GM12873 (cell line): ENCODE data around the gene AGMO.

Experiments
- TF ChIP-seq, protein P1 (sequence below): IDR thresholded peaks from 2 replicates; pipeline ENCODE4 v1.5.1; 2012; ENCODE audit warnings: low read depth, mild to moderate bottlenecking, moderate library complexity, low read length, control low read depth; ENCODE audit not compliant: insufficient read depth; ENCODE audit errors: missing control alignments

AGMO gene

DNA sequence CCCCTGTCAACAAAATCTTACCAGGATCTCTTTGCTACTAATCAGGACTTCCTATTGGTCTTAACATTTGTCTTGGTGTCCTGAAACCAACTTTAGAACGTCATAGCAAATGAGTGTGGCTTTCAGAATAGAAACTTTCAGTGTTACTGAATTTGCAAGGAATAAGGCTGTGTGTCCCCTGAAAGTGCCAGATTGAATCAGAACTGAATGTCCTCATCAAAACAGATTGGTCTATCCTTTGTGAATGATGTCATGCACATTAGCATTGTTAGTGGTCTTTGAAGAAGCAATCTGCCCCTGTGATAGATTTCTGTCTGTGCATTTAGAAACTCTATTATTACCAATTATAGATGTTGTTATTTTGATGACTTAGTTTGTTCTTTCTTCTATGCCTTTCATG lies 119.9 kb downstream of the AGMO start:
- TF ChIP-seq, protein P1, sequence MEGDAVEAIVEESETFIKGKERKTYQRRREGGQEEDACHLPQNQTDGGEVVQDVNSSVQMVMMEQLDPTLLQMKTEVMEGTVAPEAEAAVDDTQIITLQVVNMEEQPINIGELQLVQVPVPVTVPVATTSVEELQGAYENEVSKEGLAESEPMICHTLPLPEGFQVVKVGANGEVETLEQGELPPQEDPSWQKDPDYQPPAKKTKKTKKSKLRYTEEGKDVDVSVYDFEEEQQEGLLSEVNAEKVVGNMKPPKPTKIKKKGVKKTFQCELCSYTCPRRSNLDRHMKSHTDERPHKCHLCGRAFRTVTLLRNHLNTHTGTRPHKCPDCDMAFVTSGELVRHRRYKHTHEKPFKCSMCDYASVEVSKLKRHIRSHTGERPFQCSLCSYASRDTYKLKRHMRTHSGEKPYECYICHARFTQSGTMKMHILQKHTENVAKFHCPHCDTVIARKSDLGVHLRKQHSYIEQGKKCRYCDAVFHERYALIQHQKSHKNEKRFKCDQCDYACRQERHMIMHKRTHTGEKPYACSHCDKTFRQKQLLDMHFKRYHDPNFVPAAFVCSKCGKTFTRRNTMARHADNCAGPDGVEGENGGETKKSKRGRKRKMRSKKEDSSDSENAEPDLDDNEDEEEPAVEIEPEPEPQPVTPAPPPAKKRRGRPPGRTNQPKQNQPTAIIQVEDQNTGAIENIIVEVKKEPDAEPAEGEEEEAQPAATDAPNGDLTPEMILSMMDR: no peak

DNA sequence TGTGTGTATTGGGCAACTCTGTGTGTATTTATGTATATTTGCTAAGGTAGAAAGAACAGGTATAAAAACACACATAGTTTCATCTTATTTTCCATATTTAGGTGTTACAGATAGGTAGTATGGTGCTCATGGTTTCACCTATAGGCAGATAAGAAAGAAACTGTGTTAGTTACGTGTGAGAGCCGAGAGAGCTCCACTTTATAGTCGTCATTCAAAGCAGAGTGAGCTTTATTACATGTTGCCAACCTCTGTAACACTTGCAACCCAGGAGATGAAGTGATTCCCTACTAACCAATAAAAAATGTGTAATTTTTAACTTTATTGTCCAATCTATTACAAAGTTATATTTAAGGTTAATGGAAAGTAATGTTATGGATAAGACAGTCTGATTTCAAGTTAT lies 121.3 kb downstream of the AGMO start:
- TF ChIP-seq, protein P1: no peak

- TF ChIP-seq, protein P1: no peak
Measured at GRCh38 chr7:15439853-15440252, 122.0 kb downstream of the AGMO start.

DNA sequence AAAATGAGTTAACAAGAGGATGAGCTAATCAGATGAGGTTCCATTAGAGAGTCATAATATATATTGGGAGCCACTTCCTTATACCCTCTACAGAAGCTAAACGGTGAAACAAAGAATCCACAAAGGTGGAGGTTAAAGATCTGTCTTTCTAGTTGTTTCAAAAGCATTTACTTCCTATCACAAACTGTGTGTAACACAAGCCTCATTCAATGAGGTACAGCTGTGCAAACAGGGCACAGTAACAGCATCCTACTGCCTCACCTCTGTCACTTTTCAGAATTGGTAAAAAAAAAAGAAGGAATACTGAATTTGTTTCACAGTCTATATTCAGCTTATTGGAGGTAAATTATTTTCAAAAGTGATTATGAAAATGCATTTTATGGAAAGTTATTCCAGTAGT lies 128.7 kb downstream of the AGMO start:
- TF ChIP-seq, protein P1: no peak

- TF ChIP-seq, protein P1: no peak
Measured at GRCh38 chr7:15430911-15431310, 130.9 kb downstream of the AGMO start.

GRCh38 chr7:15430191-15430590 lies 131.6 kb downstream of the AGMO start:
- TF ChIP-seq, protein P1: no peak

GRCh38 chr7:15424468-15424867 lies 137.3 kb downstream of the AGMO start:
- TF ChIP-seq, protein P1: no peak
